NCI-H226 (cell line): ENCODE measurements around the gene KLRG1.

Source experiments
- DNase-seq: peaks from one replicate; pipeline ENCODE4 v3.0.0-alpha.2; 2015

Gene KLRG1

GRCh38 chr12:9043766-9044165 lies 54.4 kb downstream of the KLRG1 start:
- DNase-seq, result no peak

DNA sequence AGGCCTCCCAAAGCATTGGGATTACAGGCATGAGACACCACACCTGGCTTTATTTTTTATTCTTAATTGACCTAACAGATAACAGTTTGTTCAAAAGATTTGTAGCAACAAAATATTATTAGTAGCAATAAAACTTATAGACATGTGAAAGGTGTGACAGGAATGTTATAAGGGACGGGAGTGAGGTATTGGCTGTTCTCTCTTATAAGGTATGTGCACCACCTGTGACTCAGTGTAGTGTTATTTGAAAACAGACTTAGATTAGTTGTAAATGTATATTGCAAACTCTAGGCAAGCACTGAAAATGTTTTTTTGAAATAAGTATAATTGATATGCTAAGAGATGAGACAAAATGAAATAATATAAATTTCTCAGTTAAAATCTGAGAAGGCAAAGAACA lies 57.8 kb downstream of the KLRG1 start:
- DNase-seq, result no peak

- no peak for DNase-seq
These were observed 59.6 kb downstream of the KLRG1 start for GRCh38 chr12:9048930-9049329.

DNA sequence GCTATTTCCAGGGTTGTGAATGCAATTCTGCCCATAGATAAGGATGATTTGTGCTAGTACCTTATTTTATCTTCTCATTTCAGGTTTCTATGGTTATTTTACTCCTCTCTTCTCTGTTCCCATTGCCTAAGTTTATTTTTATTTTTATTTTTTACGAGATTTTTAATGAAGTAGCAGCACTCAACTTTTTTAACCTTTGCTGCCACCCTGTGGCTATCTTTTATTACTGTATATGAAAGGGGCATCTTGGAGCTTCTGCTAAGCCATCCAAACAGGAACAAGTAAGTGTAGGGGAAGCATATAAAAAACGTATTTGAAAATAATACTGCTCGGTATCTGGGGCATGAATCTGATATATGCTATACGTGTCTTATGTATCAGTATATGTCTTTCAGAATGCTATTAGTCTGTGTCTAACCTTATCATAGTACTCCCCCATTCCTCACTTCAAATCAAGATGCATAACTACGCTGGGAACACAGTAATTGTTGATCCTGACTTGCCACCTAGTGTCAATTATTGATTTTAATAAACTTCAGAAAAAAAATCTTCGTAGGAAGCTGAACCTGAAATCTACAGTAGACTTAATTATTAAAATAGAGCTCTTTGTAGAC lies 60.3 kb downstream of the KLRG1 start:
- peak; percentile 10 for DNase-seq

GRCh38 chr12:9050521-9051157 lies 61.3 kb downstream of the KLRG1 start:
- no peak for DNase-seq

GRCh38 chr12:9051158-9051550 lies 61.8 kb downstream of the KLRG1 start:
- no peak for DNase-seq

GRCh38 chr12:9052610-9053009 lies 63.3 kb downstream of the KLRG1 start:
- no peak for DNase-seq
